K562 (cell line): Measurements from ENCODE around the gene ETV4. TPM values are rescaled to one million over a fixed set of nuclear protein-coding genes. Genes with fewer than 3 reads are reported as not detected.
A peak's percentile ranks its signal among the peaks of the same experiment; 100 is the strongest.

Experiments
- BRD9 ChIP-seq: fragments of 450-650 bp; IDR thresholded peaks from 2 replicates; pipeline ENCODE4 v1.6.1; 2018; ENCODE audit warnings: low read depth; ENCODE audit not compliant: partially characterized antibody
- BRF1 ChIP-seq: IDR thresholded peaks from 3 replicates; pipeline ENCODE4 v1.6.1; 2011; ENCODE audit warnings: borderline replicate concordance, mild to moderate bottlenecking; ENCODE audit not compliant: insufficient read length; ENCODE audit errors: extremely low read depth
- CAMTA2 ChIP-seq: fragments of 250-450 bp; sonication (Bioruptor Pico); conservative IDR thresholded peaks from 2 replicates; pipeline ENCODE4 v1.5.1; 2022
- CBX5 ChIP-seq: IDR thresholded peaks from 2 replicates; pipeline ENCODE4 v1.6.1; 2014; ENCODE audit warnings: low read depth, borderline replicate concordance
- COPS2 ChIP-seq: fragments of 450-650 bp; conservative IDR thresholded peaks from 2 replicates; pipeline ENCODE4 v1.6.1; 2016; ENCODE audit warnings: mild to moderate bottlenecking, moderate library complexity
- ETS2 ChIP-seq: IDR thresholded peaks from 2 replicates; pipeline ENCODE4 v1.6.1; 2016; ENCODE audit warnings: borderline replicate concordance, missing genetic modification characterization, mild to moderate bottlenecking, moderate library complexity, missing compliant biosample characterization; ENCODE audit not compliant: poor library complexity, severe bottlenecking
- MEF2A ChIP-seq: IDR thresholded peaks from 2 replicates; pipeline ENCODE4 v1.6.1; 2011; ENCODE audit warnings: low read depth, mild to moderate bottlenecking, low read length, moderate library complexity; ENCODE audit not compliant: control insufficient read depth
- NCOA1 ChIP-seq: fragments of 450-650 bp; IDR thresholded peaks from 2 replicates; pipeline ENCODE4 v1.6.1; 2016; ENCODE audit warnings: low read depth
- NCOA4 ChIP-seq: fragments of 450-650 bp; IDR thresholded peaks from 2 replicates; pipeline ENCODE4 v1.6.1; 2018; ENCODE audit warnings: mild to moderate bottlenecking; ENCODE audit not compliant: partially characterized antibody
- PCBP2 ChIP-seq: fragments of 200-400 bp; formaldehyde crosslinking; IDR thresholded peaks from 2 replicates; pipeline ENCODE4 v1.6.1; 2018; ENCODE audit warnings: low read length, low read depth, mild to moderate bottlenecking, moderate library complexity; ENCODE audit not compliant: poor library complexity, severe bottlenecking
- PHB ChIP-seq: fragments of 250-450 bp; sonication (Bioruptor Pico); IDR thresholded peaks from 2 replicates; pipeline ENCODE4 v1.5.0; 2021
- PHF21A ChIP-seq: fragments of 450-650 bp; IDR thresholded peaks from 2 replicates; pipeline ENCODE4 v1.6.1; 2017; ENCODE audit warnings: low read depth, borderline replicate concordance
- POLR2AphosphoS5 ChIP-seq: IDR thresholded peaks from 2 replicates; pipeline ENCODE4 v1.6.1; 2011; ENCODE audit warnings: mild to moderate bottlenecking, low read depth, low read length, moderate library complexity; ENCODE audit not compliant: control insufficient read depth, insufficient read depth
- SMAD4 ChIP-seq: fragments of 250-450 bp; sonication (Bioruptor Pico); conservative IDR thresholded peaks from 2 replicates; pipeline ENCODE4 v1.8.0; 2021; ENCODE audit warnings: inconsistent platforms, mild to moderate bottlenecking, moderate library complexity
- SNIP1 ChIP-seq: fragments of 450-650 bp; IDR thresholded peaks from 2 replicates; pipeline ENCODE4 v1.7.1; 2017; ENCODE audit warnings: low read depth, mild to moderate bottlenecking
- SP2 ChIP-seq: IDR thresholded peaks from 2 replicates; pipeline ENCODE4 v1.6.1; 2011; ENCODE audit warnings: mild to moderate bottlenecking, low read depth, low read length, moderate library complexity; ENCODE audit not compliant: poor library complexity, severe bottlenecking; ENCODE audit errors: extremely low read depth
- TCF3 ChIP-seq: sonication (generic); formaldehyde crosslinking; IDR thresholded peaks from 2 replicates; pipeline ENCODE4 v1.4.0; 2020; ENCODE audit warnings: mild to moderate bottlenecking, missing genetic modification reagents
- ZBTB7A ChIP-seq: IDR thresholded peaks from 2 replicates; pipeline ENCODE4 v1.6.1; 2011; ENCODE audit warnings: low read depth, mild to moderate bottlenecking, low read length, moderate library complexity, borderline replicate concordance; ENCODE audit not compliant: control insufficient read depth
- ZNF224 ChIP-seq: sonication (generic); formaldehyde crosslinking; IDR thresholded peaks from 2 replicates; pipeline ENCODE4 v1.8.0; 2022; ENCODE audit warnings: mild to moderate bottlenecking, missing genetic modification reagents
- ZNF507 ChIP-seq: conservative IDR thresholded peaks from 2 replicates; pipeline ENCODE4 v1.6.1; 2017; ENCODE audit warnings: missing genetic modification characterization, missing compliant biosample characterization
- ZNF830 ChIP-seq: fragments of 250-450 bp; sonication (Bioruptor Pico); IDR thresholded peaks from 2 replicates; pipeline ENCODE4 v1.5.0; 2021; ENCODE audit warnings: mild to moderate bottlenecking
- polyA plus RNA-seq, 8 experiments: library from polyadenylated mRNA; depleted of rRNA in 4 of 8; stranded (reverse) in 5 of 8; unstranded in 3 of 8; fragments of >200 nt; fragmentation: Nextera tagmentation in 2 of 8; fragmentation: Illumina TruSeq in 1 of 8; extraction: Ambion mirVana in 2 of 8; extraction: Trizol in 1 of 8; gene quantifications; 2 replicates each; pipeline versions ENCODE4 v1.2.1 to v1.2.3, GENCODE V29; 2011 to 2014; ENCODE audit warnings: inconsistent platforms in 1 of 8, missing spikeins in 1 of 8
- total RNA-seq, 7 experiments: library from RNA; depleted of rRNA in 6 of 7; stranded (reverse); fragments of >200 nt in 6 of 7; fragmentation: Illumina TruSeq in 2 of 7; extraction: Trizol in 2 of 7; gene quantifications; 2 replicates each; pipeline versions ENCODE4 v1.2.1 to v1.2.3, GENCODE V29; 2011 to 2021; ENCODE audit warnings: low replicate concordance in 1 of 7
- TF ChIP-seq, protein P1 (sequence below): fragments of 450-650 bp; formaldehyde crosslinking; IDR thresholded peaks from 2 replicates; pipeline ENCODE4 v1.4.0; 2022; ENCODE audit warnings: missing genetic modification characterization
- TF ChIP-seq, protein P2 (sequence below): sonication (generic); formaldehyde crosslinking; IDR thresholded peaks from 2 replicates; pipeline ENCODE4 v1.8.0; 2023; ENCODE audit warnings: mild to moderate bottlenecking, missing genetic modification reagents

Gene ETV4
- total and polyA plus RNA-seq, 9 of the 15 experiments (the other 6 are each of a cell fraction or from before 2014, with no cell fraction given): 5.5 to 66.3 (median 28.2) TPM

DNA sequence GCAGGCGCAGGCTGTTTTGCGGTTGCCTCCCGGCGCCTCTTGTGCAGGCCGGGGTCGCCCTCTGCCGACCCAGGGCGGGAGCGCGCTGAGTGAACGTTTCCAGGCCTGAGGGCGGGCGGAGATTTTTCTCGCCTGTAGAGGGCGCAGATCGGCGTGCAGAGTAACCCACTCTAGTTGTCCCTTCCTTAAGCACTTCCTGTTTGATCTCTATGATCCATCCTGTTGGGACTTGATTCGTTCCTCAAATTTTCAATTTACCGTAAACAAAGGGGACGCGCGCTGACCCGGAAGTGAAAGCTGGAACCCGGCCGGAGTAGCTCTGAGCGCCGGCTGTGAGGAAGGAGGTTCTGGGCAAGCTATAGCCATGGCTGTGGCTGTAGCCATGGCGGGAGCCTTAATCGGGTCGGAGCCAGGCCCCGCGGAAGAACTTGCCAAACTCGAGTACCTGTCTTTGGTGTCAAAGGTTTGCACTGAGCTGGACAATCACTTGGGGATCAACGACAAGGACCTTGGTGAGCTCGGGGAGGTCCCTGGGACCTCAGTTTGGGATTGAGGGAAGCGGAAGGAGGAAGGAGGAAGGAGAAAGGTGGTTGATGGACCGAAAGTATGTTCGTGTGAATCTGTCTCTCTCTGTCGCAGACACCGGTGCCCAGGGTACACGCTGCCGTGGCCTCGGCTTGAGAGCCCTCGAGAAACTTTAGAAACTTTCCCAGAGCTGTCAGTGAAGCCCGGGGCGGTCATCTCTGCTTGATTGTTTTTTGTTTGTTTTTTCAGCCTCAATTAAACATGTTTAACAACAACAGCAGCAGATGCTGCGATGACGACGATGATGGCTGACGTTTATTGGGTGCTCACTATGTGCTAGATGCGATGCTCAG lies 62.2 kb downstream of the ETV4 start, which contains the start of gene DHX8 (continued):
- TF ChIP-seq TCF3 (CRISPR knock-in tag) (peak; percentile 45; the same call in 1 of the 2 replicates), MEF2A (0 out of 2 replicates have a peak, but pooled peaks have one; percentile 64), NCOA1 (peak; percentile 85), SMAD4 (CRISPR knock-in tag) (peak; percentile 58; the same call in 1 of the 2 replicates), CBX5 (no peak; the same call in 1 of the 2 replicates), ETS2 (tag) (no peak), SNIP1 (peak; percentile 97), BRD9 (no peak), ZNF224 (CRISPR knock-in tag) (no peak), PHF21A (no peak), CAMTA2 (CRISPR knock-in tag) (no peak), ZNF507 (no peak), ZNF830 (CRISPR knock-in tag) (no peak), SP2 (peak; percentile 97), POLR2AphosphoS5 (peak; percentile 90), NCOA4 (no peak), BRF1 (no peak), ZBTB7A (0 out of 2 replicates have a peak, but pooled peaks have one; percentile 21), COPS2 (no peak), PCBP2 (no peak), PHB (CRISPR knock-in tag) (no peak)
- TF ChIP-seq, protein P1, sequence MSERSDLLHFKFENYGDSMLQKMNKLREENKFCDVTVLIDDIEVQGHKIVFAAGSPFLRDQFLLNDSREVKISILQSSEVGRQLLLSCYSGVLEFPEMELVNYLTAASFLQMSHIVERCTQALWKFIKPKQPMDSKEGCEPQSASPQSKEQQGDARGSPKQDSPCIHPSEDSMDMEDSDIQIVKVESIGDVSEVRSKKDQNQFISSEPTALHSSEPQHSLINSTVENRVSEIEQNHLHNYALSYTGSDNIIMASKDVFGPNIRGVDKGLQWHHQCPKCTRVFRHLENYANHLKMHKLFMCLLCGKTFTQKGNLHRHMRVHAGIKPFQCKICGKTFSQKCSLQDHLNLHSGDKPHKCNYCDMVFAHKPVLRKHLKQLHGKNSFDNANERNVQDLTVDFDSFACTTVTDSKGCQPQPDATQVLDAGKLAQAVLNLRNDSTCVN (CRISPR knock-in tag): 0 out of 2 replicates have a peak, but pooled peaks have one; percentile 32
- TF ChIP-seq, protein P2, sequence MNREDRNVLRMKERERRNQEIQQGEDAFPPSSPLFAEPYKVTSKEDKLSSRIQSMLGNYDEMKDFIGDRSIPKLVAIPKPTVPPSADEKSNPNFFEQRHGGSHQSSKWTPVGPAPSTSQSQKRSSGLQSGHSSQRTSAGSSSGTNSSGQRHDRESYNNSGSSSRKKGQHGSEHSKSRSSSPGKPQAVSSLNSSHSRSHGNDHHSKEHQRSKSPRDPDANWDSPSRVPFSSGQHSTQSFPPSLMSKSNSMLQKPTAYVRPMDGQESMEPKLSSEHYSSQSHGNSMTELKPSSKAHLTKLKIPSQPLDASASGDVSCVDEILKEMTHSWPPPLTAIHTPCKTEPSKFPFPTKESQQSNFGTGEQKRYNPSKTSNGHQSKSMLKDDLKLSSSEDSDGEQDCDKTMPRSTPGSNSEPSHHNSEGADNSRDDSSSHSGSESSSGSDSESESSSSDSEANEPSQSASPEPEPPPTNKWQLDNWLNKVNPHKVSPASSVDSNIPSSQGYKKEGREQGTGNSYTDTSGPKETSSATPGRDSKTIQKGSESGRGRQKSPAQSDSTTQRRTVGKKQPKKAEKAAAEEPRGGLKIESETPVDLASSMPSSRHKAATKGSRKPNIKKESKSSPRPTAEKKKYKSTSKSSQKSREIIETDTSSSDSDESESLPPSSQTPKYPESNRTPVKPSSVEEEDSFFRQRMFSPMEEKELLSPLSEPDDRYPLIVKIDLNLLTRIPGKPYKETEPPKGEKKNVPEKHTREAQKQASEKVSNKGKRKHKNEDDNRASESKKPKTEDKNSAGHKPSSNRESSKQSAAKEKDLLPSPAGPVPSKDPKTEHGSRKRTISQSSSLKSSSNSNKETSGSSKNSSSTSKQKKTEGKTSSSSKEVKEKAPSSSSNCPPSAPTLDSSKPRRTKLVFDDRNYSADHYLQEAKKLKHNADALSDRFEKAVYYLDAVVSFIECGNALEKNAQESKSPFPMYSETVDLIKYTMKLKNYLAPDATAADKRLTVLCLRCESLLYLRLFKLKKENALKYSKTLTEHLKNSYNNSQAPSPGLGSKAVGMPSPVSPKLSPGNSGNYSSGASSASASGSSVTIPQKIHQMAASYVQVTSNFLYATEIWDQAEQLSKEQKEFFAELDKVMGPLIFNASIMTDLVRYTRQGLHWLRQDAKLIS (CRISPR knock-in tag): peak; percentile 70
